Right renal pelvis (tissue), 4 donors: ENCODE results near the gene ALPP. TPM values are rescaled to one million over a fixed set of nuclear protein-coding genes. Genes with fewer than 3 reads are reported as not detected.
"Not testable (repeated sequence)": the region's sequence is repeated elsewhere in the genome, so short reads cannot be mapped to it uniquely, and the experiment has no call there.

Source experiments
- DNase-seq, 4 donors: peaks; one replicate each; pipeline ENCODE4 v3.0.0-alpha.2; 2013; ENCODE audit warnings: low read depth in 4 of 4, low spot score in 3 of 4, missing footprints in 1 of 4
- polyA plus RNA-seq, 4 donors: library from polyadenylated mRNA; unstranded; fragments of 120-200 nt; gene quantifications; one replicate each; pipeline ENCODE4 v1.2.1, GENCODE V29; 2013; ENCODE audit not compliant: insufficient read length in 4 of 4

The ALPP gene
- not detected for polyA plus RNA-seq

- DNase-seq: not testable (repeated sequence)
Observed at GRCh38 chr2:232378735-232379151, at the start of gene ALPP. Gene ALPP (plus strand): TSS chr2:232378751. CDS start chr2:232378803, 52 bp downstream.

- DNase-seq: no peak
Observed at GRCh38 chr2:232329716-232330067, 48.9 kb upstream of the ALPP start.

- DNase-seq: no peak
Observed at GRCh38 chr2:232330068-232330999, 48.2 kb upstream of the ALPP start.

GRCh38 chr2:232331061-232331460, 47.5 kb upstream of the ALPP start:
- DNase-seq: peak in 1 of 4 donors; percentile 51

- DNase-seq: not testable (repeated sequence)
Observed at GRCh38 chr2:232331641-232332040, 46.9 kb upstream of the ALPP start.

- not testable (repeated sequence) for DNase-seq
Observed at GRCh38 chr2:232332244-232332939, 46.2 kb upstream of the ALPP start.

- no peak for DNase-seq
Observed at GRCh38 chr2:232332940-232333259, 45.7 kb upstream of the ALPP start.

- DNase-seq: no peak
Observed at GRCh38 chr2:232333361-232334135, 45.0 kb upstream of the ALPP start.

GRCh38 chr2:232334136-232334884, 44.2 kb upstream of the ALPP start:
- DNase-seq: not testable (repeated sequence)

- DNase-seq: not testable (repeated sequence)
Observed at GRCh38 chr2:232334885-232335205, 43.7 kb upstream of the ALPP start.

- not testable (repeated sequence) for DNase-seq
Observed at GRCh38 chr2:232335206-232335858, 43.2 kb upstream of the ALPP start.

GRCh38 chr2:232335859-232336215, 42.7 kb upstream of the ALPP start:
- DNase-seq: no peak

GRCh38 chr2:232336241-232336736, 42.3 kb upstream of the ALPP start:
- DNase-seq: no peak

- DNase-seq: no peak
Observed at GRCh38 chr2:232336981-232337720, 41.4 kb upstream of the ALPP start.

GRCh38 chr2:232338094-232338758, 40.3 kb upstream of the ALPP start:
- not testable (repeated sequence) for DNase-seq

- no peak for DNase-seq
Observed at GRCh38 chr2:232338759-232339106, 39.8 kb upstream of the ALPP start.

- DNase-seq: no peak
Observed at GRCh38 chr2:232339121-232340081, 39.1 kb upstream of the ALPP start.
